ENCODE results near the gene GPR61. TPM values are rescaled to one million over a fixed set of nuclear protein-coding genes. Genes with fewer than 3 reads are reported as not detected.
A peak's percentile ranks its signal among the peaks of the same experiment; 100 is the strongest.

The GPR61 gene
- total and polyA plus RNA-seq, 9 of the 15 experiments (the other 6 are each of a cell fraction or from before 2014, with no cell fraction given), result 0.04 to 1.1 (median 0.25) TPM; not detected in 4

- no peak for DNase-seq (ENCODE audit: extremely low read depth in 1 of 4, low spot score in 3 of 4)
- POLR2A ChIA-PET, result interaction anchor here (0.6 to 1.4 kb wide), 3 partner anchors 12 to 321 kb away, joined by 3 to 4 read pairs (median 4); partner anchors contain the start of gene GNAI3
- H3K9me3 ChIP-seq (replicated peaks; ENCODE audit: control insufficient read depth, insufficient read depth, low read depth, low read length), result no peaks in the 10 kb centered on the region
- peak; percentile 82 for TF ChIP-seq CEBPB (tag; IDR thresholded peaks at IDR 0.05)
- TF ChIP-seq FOXJ2 (tag; IDR thresholded peaks at IDR 0.05), result 0 out of 2 replicates have a peak, but pooled peaks have one; percentile 8
- no peak for TF ChIP-seq TEAD2 (tag; IDR thresholded peaks at IDR 0.05)
- no peak overlapping the region for H2AFZ ChIP-seq (ENCODE audit: low read depth, low read length)
- no peak overlapping the region; a peak in 1 of 4 replicates for H3K9ac ChIP-seq (ENCODE audit: insufficient read depth in 1 of 2, low read depth in 2 of 2, low read length in 2 of 2)
- H3K4me3 ChIP-seq, result no peak overlapping the region
- no peaks in the 10 kb centered on the region for H3K79me2 ChIP-seq (ENCODE audit: control insufficient read depth, insufficient read depth, low read length)
- peaks cover 9 to 14% of the 10 kb centered on the region in 2 experiments; a peak in 4 of 5 replicates for H3K4me1 ChIP-seq (replicated peaks in 1 of 2; ENCODE audit: control insufficient read depth in 2 of 2, insufficient read depth in 2 of 2, low read length in 2 of 2)
- H3K27me3 ChIP-seq (ENCODE audit: control insufficient read depth in 2 of 2, insufficient read depth in 2 of 2, low read length in 2 of 2), result peaks cover 0 to 9% of the 10 kb centered on the region in 2 experiments; a peak in 2 of 5 replicates
- H3K27ac ChIP-seq (ENCODE audit: extremely low read depth, low read depth, low read length), result no peak overlapping the region
- in situ Hi-C loops (cut with MboI), result no loop called here
- H4K20me1 ChIP-seq (replicated peaks; ENCODE audit: control insufficient read depth, insufficient read depth, low read length), result no peaks in the 10 kb centered on the region
- ATAC-seq, result no peak
- no TSS peak for BruUV-seq (replicated peaks)
- 13% methylated on average over 4 of the region's 4 CpGs for WGBS (ENCODE audit: insufficient coverage, low coverage, missing lambda C conversion rate)
- no peaks in the 10 kb centered on the region for H3K9me1 ChIP-seq (ENCODE audit: control insufficient read depth, insufficient read depth, low read length)
- CTCF ChIA-PET (ENCODE audit: low intra/inter-chr PET ratio), result no interaction called here
- H3K36me3 ChIP-seq (ENCODE audit: control insufficient read depth, insufficient read depth, low read length), result no peaks in the 10 kb centered on the region
- intact Hi-C loops (cut with micrococcal nuclease), result loop anchor here (10.0 kb wide), 1 partner anchor 421 kb away; the partner anchor contains the start of gene ELAPOR1
- no peak overlapping the region for H3K4me2 ChIP-seq (ENCODE audit: insufficient read depth, low read length)
- FAIRE-seq, result no peak
Measured at GRCh38 chr1:109535481-109535880, 4.2 kb upstream of the GPR61 start.

GRCh38 chr1:109535971-109536491 lies 3.6 kb upstream of the GPR61 start:
- H3K9me1 ChIP-seq (ENCODE audit: control insufficient read depth, insufficient read depth, low read length), result no peaks in the 10 kb centered on the region
- H3K4me2 ChIP-seq (ENCODE audit: insufficient read depth, low read length), result no peak overlapping the region
- FAIRE-seq, result no peak
- H3K9ac ChIP-seq (ENCODE audit: insufficient read depth in 1 of 2, low read depth in 2 of 2, low read length in 2 of 2), result no peak overlapping the region
- H3K4me1 ChIP-seq (replicated peaks in 1 of 2; ENCODE audit: control insufficient read depth in 2 of 2, insufficient read depth in 2 of 2, low read length in 2 of 2), result peaks cover 9% of the 10 kb centered on the region in 2 experiments; a peak in 4 of 5 replicates
- H3K36me3 ChIP-seq (ENCODE audit: control insufficient read depth, insufficient read depth, low read length), result no peaks in the 10 kb centered on the region
- POLR2A ChIA-PET, result interaction anchor here (0.6 to 1.4 kb wide), 2 partner anchors 12 to 34 kb away, joined by 3 to 4 read pairs; partner anchors contain the start of gene GNAI3
- no TSS peak for BruUV-seq (replicated peaks)
- H2AFZ ChIP-seq (ENCODE audit: low read depth, low read length), result no peak overlapping the region
- no peaks in the 10 kb centered on the region for H4K20me1 ChIP-seq (replicated peaks; ENCODE audit: control insufficient read depth, insufficient read depth, low read length)
- no peaks in the 10 kb centered on the region for H3K9me3 ChIP-seq (replicated peaks; ENCODE audit: control insufficient read depth, insufficient read depth, low read depth, low read length)
- H3K79me2 ChIP-seq (ENCODE audit: control insufficient read depth, insufficient read depth, low read length), result no peaks in the 10 kb centered on the region
- in situ Hi-C loops (cut with MboI) (no loop called here), intact Hi-C loops (cut with micrococcal nuclease) (loop anchor here (10.0 kb wide), 1 partner anchor 421 kb away; the partner anchor contains the start of gene ELAPOR1)
- no peak overlapping the region for H3K27ac ChIP-seq (ENCODE audit: extremely low read depth, low read depth, low read length)
- WGBS (ENCODE audit: insufficient coverage, low coverage, missing lambda C conversion rate), result 46% methylated on average over 3 of the region's 5 CpGs
- no peak for DNase-seq (ENCODE audit: extremely low read depth in 1 of 4, low spot score in 3 of 4)
- TF ChIP-seq FOXJ2 (tag; IDR thresholded peaks at IDR 0.05), result 0 out of 2 replicates have a peak, but pooled peaks have one; percentile 16
- TF ChIP-seq HES1 (IDR thresholded peaks at IDR 0.05; ENCODE audit: low read depth), result no peak
- no peak for TF ChIP-seq RBM15 (IDR thresholded peaks at IDR 0.05; ENCODE audit: insufficient read depth, low read length)
- no peak for TF ChIP-seq HMG20B (CRISPR knock-in tag; IDR thresholded peaks at IDR 0.05)
- TF ChIP-seq FOXO4 (CRISPR knock-in tag; IDR thresholded peaks at IDR 0.05), result no peak
- TF ChIP-seq KLF13 (tag; IDR thresholded peaks at IDR 0.05; ENCODE audit: borderline replicate concordance, low read depth), result no peak
- TF ChIP-seq ZNF717 (CRISPR knock-in tag; IDR thresholded peaks at IDR 0.05), result no peak
- TF ChIP-seq POU5F1 (IDR thresholded peaks at IDR 0.05; ENCODE audit: borderline replicate concordance, low read depth, low read length, partially characterized antibody), result no peak
- TF ChIP-seq SRSF3 (IDR thresholded peaks at IDR 0.05; ENCODE audit: insufficient read depth, low read length), result no peak
- no peak for ATAC-seq
- H3K4me3 ChIP-seq, result no peak overlapping the region
- H3K27me3 ChIP-seq (ENCODE audit: control insufficient read depth in 2 of 2, insufficient read depth in 2 of 2, low read length in 2 of 2), result peaks cover 0 to 13% of the 10 kb centered on the region in 2 experiments; a peak in 2 of 5 replicates
- CTCF ChIA-PET (ENCODE audit: low intra/inter-chr PET ratio), result no interaction called here

All from K562 (cell line).